Measurements from ENCODE around the gene ELMOD1.
"Not testable (repeated sequence)": the region's sequence is repeated elsewhere in the genome, so short reads cannot be mapped to it uniquely, and the experiment has no call there.

Gene ELMOD1

GRCh38 chr11:107590460-107591377, at the start of gene ELMOD1:
TSS of gene ELMOD1 (plus strand) at chr11:107591147. CDS start at chr11:107618190, 27,043 bp downstream.
- Mint-ChIP-seq H3K9me3 (peaks cover 3% of the 10 kb centered on the region), H3K27me3 (peaks cover 93% of the 10 kb centered on the region), H3K27ac (peak within 1 kb of the TSS; percentile 44), H3K36me3 (ENCODE audit: low read depth) (no peaks in the 10 kb centered on the region), H3K4me1 (ENCODE audit: low read depth) (peaks cover 28% of the 10 kb centered on the region), H3K4me3 (peak within 1 kb of the TSS; percentile 81)
- peak; percentile 40 for DNase-seq

- Mint-ChIP-seq H3K27me3 (no peaks in the 10 kb centered on the region), H3K36me3 (ENCODE audit: low read depth) (peaks cover 82% of the 10 kb centered on the region), H3K9me3 (no peaks in the 10 kb centered on the region), H3K27ac (no peak overlapping the region), H3K4me1 (ENCODE audit: low read depth) (peaks cover 15% of the 10 kb centered on the region), H3K4me3 (no peak overlapping the region)
- DNase-seq, result no peak
These were observed 45.8 kb upstream of the ELMOD1 start for GRCh38 chr11:107545101-107545514.

GRCh38 chr11:107547961-107548360, 43.0 kb upstream of the ELMOD1 start:
- Mint-ChIP-seq H3K4me3 (no peak overlapping the region), H3K36me3 (ENCODE audit: low read depth) (peaks cover 85% of the 10 kb centered on the region), H3K27ac (no peak overlapping the region), H3K4me1 (ENCODE audit: low read depth) (peaks cover 15% of the 10 kb centered on the region), H3K9me3 (no peaks in the 10 kb centered on the region), H3K27me3 (no peaks in the 10 kb centered on the region)
- DNase-seq, result no peak

DNA sequence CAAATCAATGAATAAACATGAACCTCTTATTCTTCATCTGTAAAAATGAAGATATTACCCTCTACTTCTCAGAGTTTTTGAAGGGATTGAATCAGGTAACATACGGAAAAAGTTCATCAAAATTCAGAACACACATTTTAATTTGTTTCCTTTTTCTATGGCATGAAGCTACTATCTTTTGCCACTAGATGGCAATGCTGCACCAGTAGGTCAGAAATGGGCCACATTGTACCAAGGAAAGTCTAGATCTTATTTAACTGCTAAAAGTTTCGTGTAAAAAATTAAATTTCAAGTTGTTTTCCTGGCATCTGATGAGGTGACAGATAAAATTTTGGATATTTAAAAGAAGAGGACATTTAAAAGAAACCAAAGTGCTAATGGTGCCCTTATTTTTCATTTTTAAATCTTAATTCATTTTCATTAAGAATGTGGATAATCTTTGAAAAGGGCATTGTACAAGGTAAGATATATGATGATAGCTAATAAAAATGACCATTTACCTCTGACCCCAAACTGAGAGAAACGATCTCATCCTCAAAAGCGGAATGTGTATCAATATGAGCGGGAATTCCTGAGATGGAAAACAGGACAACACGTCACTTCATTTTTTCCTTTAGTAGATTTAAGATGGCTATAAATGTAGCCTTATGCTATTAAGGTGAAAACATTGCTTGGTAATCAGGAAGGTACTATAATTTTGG, 41.5 kb upstream of the ELMOD1 start:
- Mint-ChIP-seq H3K9me3 (no peaks in the 10 kb centered on the region), H3K27ac (no peak overlapping the region), H3K4me3 (no peak overlapping the region), H3K4me1 (ENCODE audit: low read depth) (peaks cover 15% of the 10 kb centered on the region), H3K27me3 (no peaks in the 10 kb centered on the region), H3K36me3 (ENCODE audit: low read depth) (peaks cover 85% of the 10 kb centered on the region)
- DNase-seq, result no peak

- H3K4me3 Mint-ChIP-seq, result no peak overlapping the region
- H3K27me3 Mint-ChIP-seq, result no peaks in the 10 kb centered on the region
- no peaks in the 10 kb centered on the region for H3K9me3 Mint-ChIP-seq
- no peak for DNase-seq
- H3K36me3 Mint-ChIP-seq (ENCODE audit: low read depth), result peaks cover 82% of the 10 kb centered on the region
- peaks cover 12% of the 10 kb centered on the region for H3K4me1 Mint-ChIP-seq (ENCODE audit: low read depth)
- no peak overlapping the region for H3K27ac Mint-ChIP-seq
These were observed 41.0 kb upstream of the ELMOD1 start for GRCh38 chr11:107549954-107550285.

DNA sequence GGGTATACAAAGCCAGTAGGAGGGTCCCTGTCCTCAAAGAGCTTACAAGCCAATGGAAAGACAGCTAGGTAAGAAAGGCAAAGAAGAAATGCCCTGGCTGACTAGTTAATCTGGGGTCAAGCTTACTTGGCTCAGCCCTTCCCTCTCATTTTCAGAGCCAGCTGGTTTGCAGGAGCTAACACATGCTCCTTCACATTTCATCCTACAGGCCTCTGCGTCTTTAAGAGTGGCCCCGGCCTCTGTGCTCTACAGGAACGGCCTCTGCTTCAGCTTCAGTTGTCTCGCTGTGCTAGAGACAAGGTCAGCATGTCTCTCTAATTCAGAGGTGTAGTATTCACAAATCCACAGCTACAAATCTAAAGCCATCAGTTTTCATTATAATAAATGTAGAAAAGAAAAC, 40.6 kb upstream of the ELMOD1 start:
- peaks cover 82% of the 10 kb centered on the region for H3K36me3 Mint-ChIP-seq (ENCODE audit: low read depth)
- no peak overlapping the region for H3K4me3 Mint-ChIP-seq
- H3K27ac Mint-ChIP-seq, result no peak overlapping the region
- no peaks in the 10 kb centered on the region for H3K9me3 Mint-ChIP-seq
- H3K4me1 Mint-ChIP-seq (ENCODE audit: low read depth), result peaks cover 8% of the 10 kb centered on the region
- DNase-seq, result no peak
- H3K27me3 Mint-ChIP-seq, result no peaks in the 10 kb centered on the region

- peaks cover 54% of the 10 kb centered on the region for H3K36me3 Mint-ChIP-seq (ENCODE audit: low read depth)
- H3K4me3 Mint-ChIP-seq, result peak overlapping the region; percentile 42
- no peaks in the 10 kb centered on the region for H3K9me3 Mint-ChIP-seq
- peak overlapping the region; percentile 91 for H3K27ac Mint-ChIP-seq
- DNase-seq, result no peak
- no peaks in the 10 kb centered on the region for H3K27me3 Mint-ChIP-seq
- H3K4me1 Mint-ChIP-seq (ENCODE audit: low read depth), result peaks cover 70% of the 10 kb centered on the region
These were observed 29.3 kb upstream of the ELMOD1 start for GRCh38 chr11:107561688-107562087.

GRCh38 chr11:107562647-107563208, 28.2 kb upstream of the ELMOD1 start:
- no peak for DNase-seq
- H3K27me3 Mint-ChIP-seq, result no peaks in the 10 kb centered on the region
- peak overlapping the region; percentile 91 for H3K27ac Mint-ChIP-seq
- H3K4me1 Mint-ChIP-seq (ENCODE audit: low read depth), result peaks cover 75% of the 10 kb centered on the region
- no peaks in the 10 kb centered on the region for H3K9me3 Mint-ChIP-seq
- peak overlapping the region; percentile 56 for H3K4me3 Mint-ChIP-seq
- H3K36me3 Mint-ChIP-seq (ENCODE audit: low read depth), result peaks cover 48% of the 10 kb centered on the region

GRCh38 chr11:107563702-107564101, 27.2 kb upstream of the ELMOD1 start:
- H3K4me3 Mint-ChIP-seq, result peak overlapping the region; percentile 62
- H3K9me3 Mint-ChIP-seq, result no peaks in the 10 kb centered on the region
- H3K4me1 Mint-ChIP-seq (ENCODE audit: low read depth), result peaks cover 77% of the 10 kb centered on the region
- no peaks in the 10 kb centered on the region for H3K27me3 Mint-ChIP-seq
- peak overlapping the region; percentile 83 for H3K27ac Mint-ChIP-seq
- DNase-seq, result no peak
- peaks cover 41% of the 10 kb centered on the region for H3K36me3 Mint-ChIP-seq (ENCODE audit: low read depth)

- Mint-ChIP-seq H3K4me1 (ENCODE audit: low read depth) (peaks cover 66% of the 10 kb centered on the region), H3K36me3 (ENCODE audit: low read depth) (peaks cover 30% of the 10 kb centered on the region)
These were observed 26.1 kb upstream of the ELMOD1 start for GRCh38 chr11:107564877-107565218.

DNA sequence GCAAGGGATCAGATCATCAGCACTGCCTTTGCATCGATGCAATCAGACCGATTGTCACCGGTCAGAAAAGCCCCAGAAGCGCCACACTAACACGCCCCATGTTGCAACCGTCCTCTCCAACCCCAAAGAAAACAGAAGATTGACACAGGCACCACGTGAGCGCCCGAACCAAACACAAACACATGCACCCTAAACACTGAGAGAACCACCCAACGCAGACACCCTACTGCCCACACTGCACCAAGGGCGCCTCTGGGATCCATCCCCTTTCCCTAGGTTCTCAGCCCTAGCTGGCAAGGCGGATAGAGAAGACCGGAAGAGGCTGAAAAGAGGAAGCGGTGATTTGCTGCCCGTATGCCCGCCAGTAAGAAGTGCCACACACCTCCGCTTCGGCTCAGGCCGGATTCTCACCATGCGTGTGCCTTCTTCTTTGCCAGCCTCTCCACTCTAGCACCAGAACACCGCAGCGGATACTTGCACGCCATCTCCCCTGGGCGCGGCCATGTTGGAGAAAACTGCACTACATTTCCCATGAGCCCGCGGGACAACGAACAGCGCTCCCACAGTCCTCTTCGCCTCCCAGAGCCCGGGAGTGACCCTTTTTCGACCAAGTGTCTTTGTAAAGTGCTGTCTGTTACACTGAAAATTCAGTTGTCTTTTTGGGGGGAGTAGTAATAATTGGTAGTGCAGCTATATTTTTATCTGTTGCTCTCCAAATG, 25.6 kb upstream of the ELMOD1 start, which contains the start of gene ALKBH8:
ALKBH8 (minus strand) TSS at position 517 of the 719 bp plus-strand sequence. CDS start 4,842 bp downstream, outside the sequence.
- Mint-ChIP-seq H3K27me3 (no peaks in the 10 kb centered on the region), H3K4me3 (peak within 1 kb of the TSS; percentile 94), H3K4me1 (ENCODE audit: low read depth) (peaks cover 63% of the 10 kb centered on the region), H3K27ac (peak within 1 kb of the TSS; percentile 97), H3K9me3 (no peaks in the 10 kb centered on the region), H3K36me3 (ENCODE audit: low read depth) (peaks cover 25% of the 10 kb centered on the region)
- peak; percentile 83 for DNase-seq

More at GRCh38 chr11:107564877-107565218, 26.1 kb upstream of the ELMOD1 start:
- no peaks in the 10 kb centered on the region for H3K27me3 Mint-ChIP-seq
- H3K9me3 Mint-ChIP-seq, result no peaks in the 10 kb centered on the region
- H3K27ac Mint-ChIP-seq, result peak overlapping the region; percentile 97
- no peak for DNase-seq
- peak overlapping the region; percentile 94 for H3K4me3 Mint-ChIP-seq

- not testable (repeated sequence) for H3K9me3 Mint-ChIP-seq
- peaks cover 60% of the 10 kb centered on the region for H3K4me1 Mint-ChIP-seq (ENCODE audit: low read depth)
These were observed 24.9 kb upstream of the ELMOD1 start for GRCh38 chr11:107565955-107566501.

DNA sequence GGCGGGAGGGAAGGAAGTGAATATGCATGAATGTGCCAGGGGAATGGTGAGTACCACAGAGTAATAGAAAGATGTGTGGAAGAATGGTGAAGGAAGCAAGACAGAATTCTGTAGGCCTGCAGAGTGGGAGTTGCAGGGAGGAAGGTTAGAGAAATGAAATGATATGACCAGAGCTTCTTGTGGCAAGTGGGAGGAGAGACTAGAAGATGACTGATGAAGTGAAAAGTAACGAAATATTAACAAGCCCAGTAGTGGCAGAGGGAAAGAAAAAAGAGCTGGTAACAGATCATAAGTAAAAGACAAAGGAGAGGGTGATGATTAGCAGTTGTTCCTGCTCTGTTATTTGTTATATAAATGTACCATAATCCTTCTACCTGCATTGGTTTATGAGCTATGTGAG, 24.4 kb upstream of the ELMOD1 start:
- peak overlapping the region; percentile 94 for H3K4me3 Mint-ChIP-seq
- H3K4me1 Mint-ChIP-seq (ENCODE audit: low read depth), result peaks cover 54% of the 10 kb centered on the region

More at GRCh38 chr11:107565955-107566501, 24.9 kb upstream of the ELMOD1 start:
- H3K4me3 Mint-ChIP-seq, result peak overlapping the region; percentile 94
- H3K27ac Mint-ChIP-seq, result peak overlapping the region; percentile 97
- not testable (repeated sequence) for H3K27me3 Mint-ChIP-seq, DNase-seq
- H3K36me3 Mint-ChIP-seq (ENCODE audit: low read depth), result peaks cover 21% of the 10 kb centered on the region

More for the DNA sequence above, 24.4 kb upstream of the ELMOD1 start:
- DNase-seq, result no peak
- peaks cover 19% of the 10 kb centered on the region for H3K36me3 Mint-ChIP-seq (ENCODE audit: low read depth)
- no peaks in the 10 kb centered on the region for H3K9me3 Mint-ChIP-seq
- no peaks in the 10 kb centered on the region for H3K27me3 Mint-ChIP-seq
- H3K27ac Mint-ChIP-seq, result peak overlapping the region; percentile 97
